Lung (tissue), 12 donors: ENCODE measurements around the gene TAF1B. TPM values are rescaled to one million over a fixed set of nuclear protein-coding genes. Genes with fewer than 3 reads are reported as not detected.

ENCODE experiments used
- ATAC-seq: fragments of 200-7000 bp; cut with Tn5 transposase; one replicate; pipeline ENCODE4 v1.9.1; 2020; ENCODE audit warnings: moderate number of reproducible peaks; ENCODE audit not compliant: insufficient read depth, low FRiP score
- DNase-seq, 3 donors: peaks; one replicate each; pipeline ENCODE4 v3.0.0-alpha.2; 2013 to 2017
- H3K27ac ChIP-seq, 2 donors: one replicate each; pipeline ENCODE4 v1.5.1; 2013; ENCODE audit warnings: mild to moderate bottlenecking in 2 of 2, moderate library complexity in 2 of 2, control low read depth in 1 of 2, inconsistent platforms in 1 of 2, low read depth in 1 of 2, low read length in 1 of 2
- H3K27me3 ChIP-seq, 3 donors: one replicate each; pipeline ENCODE4 v1.5.1; 2013; ENCODE audit warnings: low read length in 2 of 3; ENCODE audit not compliant: control insufficient read depth in 3 of 3, insufficient read depth in 3 of 3
- H3K36me3 ChIP-seq, 4 donors: one replicate each; pipeline ENCODE4 v1.5.1; 2013; ENCODE audit warnings: low read length in 4 of 4, mild to moderate bottlenecking in 1 of 4, moderate library complexity in 1 of 4; ENCODE audit not compliant: control insufficient read depth in 4 of 4, insufficient read depth in 4 of 4
- H3K4me1 ChIP-seq, 5 donors: one replicate each; pipeline ENCODE4 v1.5.1; 2013; ENCODE audit warnings: low read length in 5 of 5, mild to moderate bottlenecking in 2 of 5, moderate library complexity in 1 of 5; ENCODE audit not compliant: control insufficient read depth in 5 of 5, insufficient read depth in 5 of 5
- H3K4me3 ChIP-seq: one replicate; pipeline ENCODE4 v1.5.1; 2013; ENCODE audit warnings: mild to moderate bottlenecking, control low read depth, moderate library complexity
- H3K9ac ChIP-seq, 2 donors: one replicate each; pipeline ENCODE4 v1.5.1; 2013; ENCODE audit warnings: low read length in 2 of 2, control low read depth in 1 of 2; ENCODE audit not compliant: insufficient read depth in 1 of 2
- H3K9me3 ChIP-seq, 4 donors: one replicate each; pipeline ENCODE4 v1.5.1; 2013; ENCODE audit warnings: low read length in 3 of 4, mild to moderate bottlenecking in 1 of 4, moderate library complexity in 1 of 4; ENCODE audit not compliant: control insufficient read depth in 4 of 4, insufficient read depth in 3 of 4
- CTCF ChIP-seq: IDR thresholded peaks from 2 replicates; pipeline ENCODE4 v1.5.1; 2012; ENCODE audit warnings: mild to moderate bottlenecking; ENCODE audit errors: control extremely low read depth, extremely low read depth
- WGBS, 2 donors: extraction: QIAGEN DNeasy Blood & Tissue Kit; methylation state at CpG; one replicate each; pipeline ENCODE4 v1.1.7; 2013; 5-methylcytosine and 5-hydroxymethylcytosine counted together
- polyA plus RNA-seq, 2 donors: library from polyadenylated mRNA; stranded (reverse); fragments of 200-250 nt; gene quantifications; one replicate each; pipeline ENCODE4 v1.2.1, GENCODE V29; 2013
- total RNA-seq, 2 donors: library from RNA; depleted of rRNA in 1 of 2; stranded (reverse); fragments of >200 nt in 1 of 2; gene quantifications; one replicate each; pipeline ENCODE4 v1.2.1, GENCODE V29; 2014 to 2021
- donor health status: control.
- donor health status: control.
- donor health status: Bipolar disorder and iron deficiency.
- donor health status: healthy.
- donor health status: DM: yes; HTN: yes; CAD: no.

Gene TAF1B
- total and polyA plus RNA-seq, 4 donors, result 6.1 to 46.3 (median 14.9) TPM

DNA sequence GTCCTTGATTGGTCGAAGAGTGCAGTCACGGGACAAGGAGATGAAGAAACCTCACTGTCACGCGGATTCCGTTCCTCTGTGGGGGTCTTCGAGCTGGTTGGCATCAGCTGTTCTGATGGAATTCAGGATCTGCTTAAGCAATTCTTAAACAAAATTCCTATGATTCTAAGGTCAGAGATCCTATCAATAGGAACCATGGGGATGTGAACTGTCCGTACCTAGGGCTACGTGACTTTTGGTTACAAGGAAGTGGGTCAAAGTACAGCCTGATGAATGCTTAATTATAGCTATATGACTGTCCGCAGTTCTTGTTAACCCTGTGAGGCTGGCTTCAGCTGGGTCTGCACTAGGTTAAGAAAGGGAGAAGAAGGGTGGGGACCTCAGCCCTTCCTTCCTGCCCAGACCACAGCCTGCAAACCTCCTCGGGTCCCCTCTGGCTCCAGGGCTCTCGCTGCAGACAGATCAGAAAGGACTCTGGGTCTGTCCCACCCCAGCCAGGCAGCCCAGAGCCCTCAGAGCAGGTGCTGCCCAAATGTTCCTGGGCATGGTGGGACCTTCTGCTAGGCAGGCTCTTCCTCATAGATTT is 44.2 kb upstream of the TAF1B start:
- Histone ChIP-seq H3K9me3 (no peaks in the 10 kb centered on the region), H3K4me1 (peaks cover 0 to 12% (median 4%) of the 10 kb centered on the region in 5 donors), H3K4me3 (no peak overlapping the region), H3K9ac (no peak overlapping the region), H3K27me3 (no peaks in the 10 kb centered on the region), H3K27ac (no peak overlapping the region), H3K36me3 (no peaks in the 10 kb centered on the region)
- DNase-seq (no peak), ATAC-seq (no peak)
- WGBS, 2 donors, result 47 to 69% methylated on average over 11 of the region's 11 CpGs
- TF ChIP-seq CTCF, result no peak

- Histone ChIP-seq H3K27ac (peak overlapping the region in 1 of 2 donors; percentile 18), H3K9ac (no peak overlapping the region), H3K27me3 (no peaks in the 10 kb centered on the region), H3K36me3 (no peaks in the 10 kb centered on the region), H3K9me3 (no peaks in the 10 kb centered on the region), H3K4me1 (peaks cover 0 to 12% (median 4%) of the 10 kb centered on the region in 5 donors), H3K4me3 (no peak overlapping the region)
- ATAC-seq (peak; percentile 81), DNase-seq (peak; percentile 83 to 87 (median 84))
- WGBS, 2 donors, result 19 to 20% methylated on average over 14 of the region's 14 CpGs
- TF ChIP-seq CTCF, result peak; percentile 97
These were observed 43.3 kb upstream of the TAF1B start for GRCh38 chr2:9799729-9800632.

DNA sequence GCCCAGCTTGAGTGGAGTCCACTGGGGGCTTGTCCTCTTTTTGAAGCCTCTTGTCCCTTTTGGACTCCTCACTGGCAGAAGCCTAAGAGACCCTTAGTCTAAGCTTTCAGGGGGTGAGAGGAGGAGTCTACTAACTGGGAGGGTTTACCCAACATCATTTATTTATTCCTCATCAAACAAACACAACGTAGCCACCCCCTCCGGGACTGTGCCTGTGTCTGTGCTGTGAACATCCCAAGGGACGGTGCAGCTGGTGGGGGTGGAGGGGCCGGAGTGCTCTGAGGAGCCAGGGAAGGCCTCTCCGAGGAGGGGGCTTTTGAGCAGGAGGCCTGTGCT is 42.7 kb upstream of the TAF1B start:
- H3K4me3 ChIP-seq, result no peak overlapping the region
- H3K9ac ChIP-seq, result no peak overlapping the region
- no peaks in the 10 kb centered on the region for H3K36me3 ChIP-seq
- H3K27me3 ChIP-seq, result no peaks in the 10 kb centered on the region
- H3K9me3 ChIP-seq, result no peaks in the 10 kb centered on the region
- WGBS, 2 donors, result 78 to 83% methylated on average over 5 of the region's 5 CpGs
- TF ChIP-seq CTCF, result no peak
- H3K27ac ChIP-seq, result peak overlapping the region in 1 of 2 donors; percentile 9
- H3K4me1 ChIP-seq, result peaks cover 0 to 18% (median 4%) of the 10 kb centered on the region in 5 donors
- ATAC-seq (no peak), DNase-seq (no peak)
